Neural cell (in vitro differentiated cells): ENCODE results near the gene KIF22. TPM values are rescaled to one million over a fixed set of nuclear protein-coding genes. Genes with fewer than 3 reads are reported as not detected.

Source experiments
- H2AFZ ChIP-seq: fragments of 200-600, 300-800 bp; sonication (generic), shearing (Covaris generic); 2 replicates; pipeline ENCODE4 v1.6.0; 2014; ENCODE audit warnings: low read depth, mild to moderate bottlenecking, antibody characterized with exemption, low read length, moderate library complexity
- H3F3A ChIP-seq: fragments of 200-600 bp; shearing (Covaris generic); 2 replicates; pipeline ENCODE4 v1.6.1; 2016; ENCODE audit warnings: mild to moderate bottlenecking, moderate library complexity, mixed read lengths, antibody characterized with exemption, low read length; ENCODE audit not compliant: insufficient read depth, poor library complexity, severe bottlenecking
- H3K27ac ChIP-seq: fragments of 200-600, 300-800 bp; sonication (generic), shearing (Covaris generic); 2 replicates; pipeline ENCODE4 v1.5.1; 2014; ENCODE audit warnings: mild to moderate bottlenecking, low read length, moderate library complexity
- H3K27me3 ChIP-seq: fragments of 300-800, 200-600 bp; sonication (generic), shearing (Covaris generic); 2 replicates; pipeline ENCODE4 v1.6.0; 2014; ENCODE audit warnings: mild to moderate bottlenecking, low read depth, low read length, moderate library complexity; ENCODE audit not compliant: insufficient read depth
- H3K36me3 ChIP-seq: fragments of 300-800, 200-600 bp; sonication (generic), shearing (Covaris generic); 2 replicates; pipeline ENCODE4 v1.5.1; 2014; ENCODE audit warnings: mild to moderate bottlenecking, antibody characterized with exemption, low read length, moderate library complexity; ENCODE audit not compliant: insufficient read depth
- H3K4me2 ChIP-seq: fragments of 300-800, 200-600 bp; sonication (generic), shearing (Covaris generic); 2 replicates; pipeline ENCODE4 v1.6.0; 2014; ENCODE audit warnings: mild to moderate bottlenecking, low read length
- H3K4me3 ChIP-seq: fragments of 300-800, 200-600 bp; sonication (generic), shearing (Covaris generic); 2 replicates; pipeline ENCODE4 v1.5.1; 2014; ENCODE audit warnings: mild to moderate bottlenecking, low read length, moderate library complexity
- H3K79me2 ChIP-seq: fragments of 200-600 bp; shearing (Covaris generic); replicated peaks from 2 replicates; pipeline ENCODE4 v1.6.0; 2014; ENCODE audit warnings: mild to moderate bottlenecking, low read length, moderate library complexity; ENCODE audit not compliant: insufficient read depth
- H3K9ac ChIP-seq: fragments of 300-800, 200-600 bp; sonication (generic), shearing (Covaris generic); 2 replicates; pipeline ENCODE4 v1.6.1; 2016; ENCODE audit warnings: mild to moderate bottlenecking, low read length, mixed read lengths
- H3K9me2 ChIP-seq: fragments of 200-600 bp; shearing (Covaris generic); 2 replicates; pipeline ENCODE4 v1.6.1; 2016; ENCODE audit warnings: mild to moderate bottlenecking, low read length, mixed read lengths; ENCODE audit not compliant: insufficient read depth
- H3K9me3 ChIP-seq: fragments of 200-600, 300-800 bp; sonication (generic), shearing (Covaris generic); 2 replicates; pipeline ENCODE4 v1.6.1; 2016; ENCODE audit warnings: mild to moderate bottlenecking, mixed run types, low read length, moderate library complexity, mixed read lengths
- H4K20me1 ChIP-seq: fragments of 200-600 bp; shearing (Covaris generic); 2 replicates; pipeline ENCODE4 v1.6.1; 2016; ENCODE audit warnings: mild to moderate bottlenecking, mixed run types; ENCODE audit not compliant: insufficient read depth
- CTCF ChIP-seq: fragments of 450-650 bp; IDR thresholded peaks from 2 replicates; pipeline ENCODE4 v1.5.1; 2014; ENCODE audit warnings: antibody characterized with exemption, mild to moderate bottlenecking, moderate library complexity; ENCODE audit not compliant: poor library complexity, severe bottlenecking
- EP300 ChIP-seq: fragments of 450-650 bp; conservative IDR thresholded peaks from 2 replicates; pipeline ENCODE4 v1.6.1; 2014; ENCODE audit warnings: antibody characterized with exemption, mild to moderate bottlenecking, moderate library complexity; ENCODE audit not compliant: poor library complexity, severe bottlenecking
- EZH2 ChIP-seq: fragments of 200-600, 300-800 bp; shearing (Covaris generic), sonication (generic); IDR thresholded peaks from 2 replicates; pipeline ENCODE4 v1.6.1; 2014; ENCODE audit warnings: antibody characterized with exemption, low read length, borderline replicate concordance, mild to moderate bottlenecking; ENCODE audit not compliant: insufficient read depth, poor library complexity, severe bottlenecking
- MXI1 ChIP-seq: fragments of 450-650 bp; conservative IDR thresholded peaks from 2 replicates; pipeline ENCODE4 v1.6.1; 2014; ENCODE audit warnings: antibody characterized with exemption, mild to moderate bottlenecking; ENCODE audit not compliant: poor library complexity, severe bottlenecking
- POLR2AphosphoS5 ChIP-seq: IDR thresholded peaks from 2 replicates; pipeline ENCODE4 v1.6.1; 2012
- RAD21 ChIP-seq: fragments of 450-650 bp; conservative IDR thresholded peaks from 2 replicates; pipeline ENCODE4 v1.6.1; 2014; ENCODE audit warnings: antibody characterized with exemption, mild to moderate bottlenecking, moderate library complexity
- SMC3 ChIP-seq: fragments of 450-650 bp; conservative IDR thresholded peaks from 2 replicates; pipeline ENCODE4 v1.6.1; 2014; ENCODE audit warnings: antibody characterized with exemption, mild to moderate bottlenecking, moderate library complexity; ENCODE audit not compliant: poor library complexity
- TAF1 ChIP-seq: IDR thresholded peaks from 2 replicates; pipeline ENCODE4 v1.6.1; 2012; ENCODE audit warnings: low read depth
- polyA plus RNA-seq: library from polyadenylated mRNA; depleted of rRNA; stranded (reverse); fragments of >200 nt; gene quantifications from 2 replicates; pipeline ENCODE4 v1.2.3, GENCODE V29; 2014
- TF ChIP-seq, protein P1 (sequence below): IDR thresholded peaks from 2 replicates; pipeline ENCODE4 v1.6.1; 2012; ENCODE audit warnings: borderline replicate concordance

KIF22 gene
- polyA plus RNA-seq, 1 donor from 2014 or later = 81.1 TPM

- TF ChIP-seq RAD21 = no peak
- no peak for TF ChIP-seq SMC3
- TF ChIP-seq, protein P1, sequence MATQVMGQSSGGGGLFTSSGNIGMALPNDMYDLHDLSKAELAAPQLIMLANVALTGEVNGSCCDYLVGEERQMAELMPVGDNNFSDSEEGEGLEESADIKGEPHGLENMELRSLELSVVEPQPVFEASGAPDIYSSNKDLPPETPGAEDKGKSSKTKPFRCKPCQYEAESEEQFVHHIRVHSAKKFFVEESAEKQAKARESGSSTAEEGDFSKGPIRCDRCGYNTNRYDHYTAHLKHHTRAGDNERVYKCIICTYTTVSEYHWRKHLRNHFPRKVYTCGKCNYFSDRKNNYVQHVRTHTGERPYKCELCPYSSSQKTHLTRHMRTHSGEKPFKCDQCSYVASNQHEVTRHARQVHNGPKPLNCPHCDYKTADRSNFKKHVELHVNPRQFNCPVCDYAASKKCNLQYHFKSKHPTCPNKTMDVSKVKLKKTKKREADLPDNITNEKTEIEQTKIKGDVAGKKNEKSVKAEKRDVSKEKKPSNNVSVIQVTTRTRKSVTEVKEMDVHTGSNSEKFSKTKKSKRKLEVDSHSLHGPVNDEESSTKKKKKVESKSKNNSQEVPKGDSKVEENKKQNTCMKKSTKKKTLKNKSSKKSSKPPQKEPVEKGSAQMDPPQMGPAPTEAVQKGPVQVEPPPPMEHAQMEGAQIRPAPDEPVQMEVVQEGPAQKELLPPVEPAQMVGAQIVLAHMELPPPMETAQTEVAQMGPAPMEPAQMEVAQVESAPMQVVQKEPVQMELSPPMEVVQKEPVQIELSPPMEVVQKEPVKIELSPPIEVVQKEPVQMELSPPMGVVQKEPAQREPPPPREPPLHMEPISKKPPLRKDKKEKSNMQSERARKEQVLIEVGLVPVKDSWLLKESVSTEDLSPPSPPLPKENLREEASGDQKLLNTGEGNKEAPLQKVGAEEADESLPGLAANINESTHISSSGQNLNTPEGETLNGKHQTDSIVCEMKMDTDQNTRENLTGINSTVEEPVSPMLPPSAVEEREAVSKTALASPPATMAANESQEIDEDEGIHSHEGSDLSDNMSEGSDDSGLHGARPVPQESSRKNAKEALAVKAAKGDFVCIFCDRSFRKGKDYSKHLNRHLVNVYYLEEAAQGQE = no peak
- TF ChIP-seq EP300 = no peak
- no peak for TF ChIP-seq TAF1
- TF ChIP-seq EZH2 = no peak
- no peak for TF ChIP-seq CTCF
- TF ChIP-seq MXI1 = no peak
- no peak for TF ChIP-seq POLR2AphosphoS5
- Histone ChIP-seq H3K9ac (no peak overlapping the region), H3K79me2 (no peaks in the 10 kb centered on the region), H3K4me3 (no peak overlapping the region), H3K9me3 (no peaks in the 10 kb centered on the region), H3K4me2 (no peak overlapping the region), H3K27ac (no peak overlapping the region), H2AFZ (no peak overlapping the region), H3K36me3 (no peaks in the 10 kb centered on the region), H3F3A (no peaks in the 10 kb centered on the region), H4K20me1 (no peaks in the 10 kb centered on the region), H3K9me2 (no peaks in the 10 kb centered on the region), H3K27me3 (no peaks in the 10 kb centered on the region)
Observed at GRCh38 chr16:29825145-29826044, 34.8 kb downstream of the KIF22 start.

DNA sequence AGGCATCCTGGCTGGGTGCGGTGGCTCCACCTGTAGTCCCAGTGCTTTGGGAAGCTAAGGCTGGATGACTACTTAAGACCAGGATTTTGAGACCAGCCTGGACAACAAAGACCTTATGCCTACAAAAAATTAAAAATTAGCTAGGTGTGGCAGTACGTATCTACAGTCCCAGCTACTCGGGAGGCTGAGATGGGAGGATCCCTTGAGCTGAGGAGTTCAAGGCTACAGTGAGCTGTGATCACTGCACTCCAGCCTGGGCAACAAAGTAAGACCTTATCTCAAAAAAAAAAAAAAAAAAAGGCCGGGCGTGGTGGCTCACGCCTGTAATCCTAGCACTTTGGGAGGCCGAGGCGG, 35.8 kb downstream of the KIF22 start:
- H3K4me2 ChIP-seq = no peak overlapping the region
- H3K9me2 ChIP-seq = no peaks in the 10 kb centered on the region
- H3K4me3 ChIP-seq = no peak overlapping the region
- no peak overlapping the region for H2AFZ ChIP-seq
- TF ChIP-seq POLR2AphosphoS5 (no peak), CTCF (no peak), MXI1 (no peak), SMC3 (no peak), TAF1 (no peak), RAD21 (no peak), EP300 (no peak), EZH2 (no peak)
- TF ChIP-seq, protein P1 = no peak
- H3K9ac ChIP-seq = no peak overlapping the region
- H3K27ac ChIP-seq = no peak overlapping the region
- H3K27me3 ChIP-seq = no peaks in the 10 kb centered on the region
- H4K20me1 ChIP-seq = no peaks in the 10 kb centered on the region
- H3F3A ChIP-seq = no peaks in the 10 kb centered on the region
- H3K9me3 ChIP-seq = no peaks in the 10 kb centered on the region
- no peaks in the 10 kb centered on the region for H3K79me2 ChIP-seq
- no peaks in the 10 kb centered on the region for H3K36me3 ChIP-seq
